CD4-positive, alpha-beta T cell treated with Interleukin-21 for 1 hour (primary cell): ENCODE data around the gene TMEM204.

Experiments
- DNase-seq: peaks from one replicate; pipeline ENCODE4 v3.0.0-alpha.2; 2020

The TMEM204 gene

DNA sequence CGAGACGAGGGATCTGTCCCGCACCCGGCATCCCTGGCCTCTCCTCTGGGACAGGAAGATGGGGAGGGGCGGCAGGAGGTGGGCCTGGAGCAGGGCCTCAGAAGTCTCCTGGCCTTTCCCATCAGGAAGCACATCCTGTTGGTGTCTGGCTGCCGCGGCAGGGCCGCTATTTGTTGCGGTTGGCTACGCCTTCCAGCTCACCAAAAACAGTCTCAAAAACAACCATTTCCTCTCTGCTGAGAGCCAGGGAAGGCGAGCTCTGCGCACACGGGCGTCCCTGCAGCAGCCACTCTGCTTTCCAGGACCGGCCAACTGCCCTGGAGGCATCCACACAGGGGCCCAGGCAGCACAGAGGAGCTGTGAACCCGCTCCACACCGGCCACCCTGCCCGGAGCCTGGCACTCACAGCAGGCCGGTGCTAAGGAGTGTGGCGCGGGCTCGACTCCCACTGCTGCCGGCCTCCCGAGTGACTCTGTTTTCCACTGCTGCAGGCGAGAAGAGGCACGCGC, at the start of gene TMEM204:
TSS of gene TMEM204 (plus strand) at position 224 of the 509 bp plus-strand sequence. CDS start 610 bp downstream, outside the sequence.
- DNase-seq: peak; percentile 56

DNA sequence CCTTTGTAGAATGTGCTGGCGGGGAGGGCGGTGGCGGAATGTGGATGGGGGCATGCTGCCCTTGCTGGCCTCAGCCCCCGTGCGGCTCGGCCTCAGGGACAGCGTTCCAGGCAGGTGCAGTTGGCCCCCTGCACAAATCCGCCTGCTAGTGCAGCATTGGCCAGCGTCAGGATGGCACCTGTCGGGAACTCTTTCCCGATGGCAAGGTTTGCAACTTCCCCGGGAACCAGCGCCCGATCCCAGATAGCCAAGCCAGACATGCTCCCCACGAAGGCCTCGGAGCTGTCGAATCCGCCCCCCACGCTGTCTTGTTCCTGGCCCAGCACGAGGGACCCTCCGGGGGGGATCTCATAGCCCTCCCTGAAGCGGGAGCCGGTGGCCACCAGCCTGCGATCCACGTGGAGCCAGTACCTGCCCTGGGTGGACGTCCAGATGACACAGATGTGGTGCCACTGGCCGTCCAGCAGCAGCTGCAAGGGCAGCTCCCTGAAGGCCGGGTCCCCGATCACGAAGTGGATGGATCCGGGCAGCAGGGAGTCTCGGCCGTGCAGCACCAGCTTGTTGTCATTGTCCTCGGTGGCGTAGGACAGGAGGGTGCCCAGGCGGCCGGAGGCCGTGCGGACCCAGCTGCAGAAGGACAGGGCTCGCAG, 47.5 kb upstream of the TMEM204 start:
- DNase-seq: no peak

DNA sequence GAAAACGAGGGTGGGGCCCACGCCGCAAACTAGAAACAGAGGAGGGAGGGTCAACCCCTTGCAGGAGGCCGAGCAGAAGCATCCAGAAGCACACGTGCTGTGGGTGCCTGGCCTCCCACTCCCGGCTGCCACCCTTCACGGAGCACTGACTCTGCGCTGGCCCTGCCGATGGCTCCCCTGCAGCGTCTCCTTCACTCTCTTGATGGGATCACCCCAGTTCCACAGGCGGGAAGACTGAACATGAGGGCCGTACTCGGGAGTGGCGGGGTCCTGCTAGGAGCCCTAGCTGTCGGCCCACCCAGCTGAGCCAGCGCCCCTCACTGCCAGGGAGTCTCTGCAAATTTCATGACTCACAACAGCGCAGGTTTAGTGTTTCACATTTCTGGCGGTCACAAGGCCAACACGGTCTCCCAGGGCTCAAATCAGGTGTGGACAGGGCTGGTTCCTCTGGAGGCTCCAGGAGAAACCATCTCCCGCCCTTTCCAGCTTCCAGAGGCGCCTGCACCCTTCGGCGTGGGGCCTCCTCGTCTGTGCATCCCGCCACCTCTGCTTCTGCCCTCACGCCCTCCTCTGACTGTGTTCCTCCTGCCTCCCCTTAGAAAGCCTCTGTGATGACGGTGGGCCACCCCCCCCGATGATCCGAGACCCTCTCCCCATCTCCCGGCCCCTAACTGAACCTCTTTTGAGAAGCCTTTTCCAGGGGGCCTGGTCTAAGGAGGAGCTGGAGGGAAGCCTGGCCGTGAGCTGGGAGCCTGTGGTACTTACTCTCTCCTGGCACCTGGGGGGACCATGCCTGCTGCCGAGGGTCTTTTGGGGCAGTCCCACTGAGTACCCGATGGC, 46.7 kb upstream of the TMEM204 start:
- no peak for DNase-seq

DNA sequence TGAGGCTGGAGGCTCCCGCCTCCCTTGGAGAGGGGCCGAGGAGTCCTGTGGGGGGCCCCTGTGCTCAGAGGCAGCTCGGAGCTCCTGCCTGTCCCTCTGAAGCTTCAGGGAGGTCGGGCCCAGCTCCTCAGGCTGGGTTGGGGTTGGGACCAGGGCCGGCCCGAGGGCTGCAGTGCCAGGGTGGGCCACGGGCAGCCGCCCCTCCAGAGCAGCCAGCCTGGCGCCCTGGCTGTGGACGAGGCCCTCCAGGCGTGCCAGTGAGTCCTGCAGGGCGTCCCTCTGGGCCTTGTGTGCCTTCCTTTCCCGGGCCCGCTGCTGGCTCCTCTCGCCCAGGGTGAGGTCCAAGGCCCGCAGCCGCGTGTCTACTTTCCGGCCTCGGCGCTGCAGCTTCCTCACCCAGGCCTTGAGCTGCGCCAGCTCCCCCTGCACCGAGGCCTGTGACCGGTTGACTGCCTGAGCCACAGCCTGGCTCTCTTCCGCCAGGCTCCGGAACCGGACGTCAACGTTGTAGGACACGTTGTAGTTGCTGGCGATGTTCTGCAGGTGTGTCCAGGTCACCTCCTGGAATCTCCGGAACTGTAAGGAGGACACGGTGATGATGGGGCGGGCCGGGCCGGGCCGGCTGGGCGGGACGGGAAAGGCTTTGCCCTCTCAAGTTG, 45.9 kb upstream of the TMEM204 start:
- DNase-seq: no peak

DNA sequence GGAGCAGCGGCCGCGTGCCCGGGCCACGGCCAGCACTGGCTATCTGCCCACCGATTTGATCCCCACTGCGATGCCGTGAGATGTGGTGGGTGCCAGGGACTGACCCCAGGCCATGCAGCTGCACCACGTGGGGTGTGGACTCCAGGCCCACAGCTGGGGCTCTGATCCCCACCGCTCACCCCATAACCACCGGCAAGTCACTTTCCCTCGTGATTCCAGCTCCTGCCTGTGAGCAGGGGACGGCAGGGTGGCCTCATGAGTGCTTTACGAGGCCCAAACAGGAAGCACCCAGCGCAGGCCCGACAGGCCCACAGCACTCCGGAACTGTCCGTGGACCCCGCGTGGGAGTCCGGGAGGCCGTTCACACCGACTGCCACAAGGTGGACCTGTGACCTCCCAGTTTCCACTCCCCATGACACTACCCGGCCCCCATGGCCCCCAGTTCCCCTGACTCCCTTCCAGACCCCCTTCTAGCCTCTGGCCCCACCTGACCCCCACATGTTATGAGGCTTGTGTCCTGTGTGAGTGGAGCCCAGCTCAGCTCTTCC, 45.3 kb upstream of the TMEM204 start:
- DNase-seq: no peak

DNA sequence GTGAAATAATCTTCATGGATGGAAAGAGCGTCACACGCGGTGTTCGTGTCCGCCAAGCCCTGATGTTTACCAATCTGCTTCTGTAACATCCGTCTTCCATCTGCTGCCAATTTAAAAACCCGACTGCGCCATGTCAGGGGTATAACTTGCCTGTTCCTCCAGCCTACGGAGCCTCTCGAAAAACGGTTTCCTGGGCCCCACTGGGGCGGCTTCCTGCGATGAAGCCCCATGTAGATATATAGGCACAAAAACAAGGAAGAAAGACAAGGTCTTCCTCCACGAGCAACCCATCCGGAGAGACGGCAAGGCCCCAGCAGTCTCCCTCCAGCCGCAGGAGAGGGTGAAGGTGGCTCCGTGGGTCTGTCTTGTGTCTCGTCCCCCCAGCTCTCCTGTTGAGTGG, 44.8 kb upstream of the TMEM204 start, which contains the start of gene PTX4:
TSS of gene PTX4 (minus strand) at position 326 of the 400 bp plus-strand sequence. CDS start at position 291, 35 bp downstream.
- no peak for DNase-seq

DNA sequence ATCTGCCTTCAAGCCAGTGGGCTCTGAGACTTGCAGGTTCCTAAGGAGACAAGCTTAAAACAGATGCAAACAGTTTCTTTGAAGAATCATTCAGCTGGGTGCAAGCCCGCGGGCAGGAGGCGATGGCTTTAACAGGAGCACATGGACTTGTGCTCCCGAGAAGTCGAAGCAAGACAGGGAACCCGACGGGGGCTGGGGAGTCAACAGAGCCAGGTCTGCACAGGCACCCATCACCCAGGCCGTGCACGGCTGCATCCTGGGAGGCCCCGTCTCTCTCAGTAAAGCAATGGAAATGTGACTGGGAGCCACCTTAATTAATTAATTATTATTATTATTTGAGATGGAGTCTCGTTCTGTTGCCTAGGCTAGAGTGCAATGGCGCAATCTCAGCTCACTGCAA, 44.4 kb upstream of the TMEM204 start:
- DNase-seq: no peak

DNA sequence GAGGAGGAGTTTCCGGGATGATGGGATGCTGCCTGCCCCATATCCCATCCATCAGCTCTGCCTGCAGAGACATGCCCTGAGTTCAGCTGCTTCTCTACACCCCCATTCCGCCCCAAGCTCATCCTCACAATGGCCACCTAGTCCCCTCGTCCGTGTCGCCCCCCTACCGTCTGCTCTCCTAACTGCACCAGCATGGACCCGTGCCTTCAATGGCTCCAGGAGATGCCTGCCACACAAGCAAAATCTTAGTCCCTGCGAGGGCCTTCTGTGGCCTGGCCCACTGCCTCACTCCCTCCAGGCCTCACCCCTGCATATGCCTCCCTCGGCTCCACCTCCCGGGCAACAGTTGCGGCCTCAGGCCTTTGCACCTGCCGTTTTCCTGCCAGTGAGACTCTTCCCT, 42.1 kb upstream of the TMEM204 start:
- DNase-seq: no peak

DNA sequence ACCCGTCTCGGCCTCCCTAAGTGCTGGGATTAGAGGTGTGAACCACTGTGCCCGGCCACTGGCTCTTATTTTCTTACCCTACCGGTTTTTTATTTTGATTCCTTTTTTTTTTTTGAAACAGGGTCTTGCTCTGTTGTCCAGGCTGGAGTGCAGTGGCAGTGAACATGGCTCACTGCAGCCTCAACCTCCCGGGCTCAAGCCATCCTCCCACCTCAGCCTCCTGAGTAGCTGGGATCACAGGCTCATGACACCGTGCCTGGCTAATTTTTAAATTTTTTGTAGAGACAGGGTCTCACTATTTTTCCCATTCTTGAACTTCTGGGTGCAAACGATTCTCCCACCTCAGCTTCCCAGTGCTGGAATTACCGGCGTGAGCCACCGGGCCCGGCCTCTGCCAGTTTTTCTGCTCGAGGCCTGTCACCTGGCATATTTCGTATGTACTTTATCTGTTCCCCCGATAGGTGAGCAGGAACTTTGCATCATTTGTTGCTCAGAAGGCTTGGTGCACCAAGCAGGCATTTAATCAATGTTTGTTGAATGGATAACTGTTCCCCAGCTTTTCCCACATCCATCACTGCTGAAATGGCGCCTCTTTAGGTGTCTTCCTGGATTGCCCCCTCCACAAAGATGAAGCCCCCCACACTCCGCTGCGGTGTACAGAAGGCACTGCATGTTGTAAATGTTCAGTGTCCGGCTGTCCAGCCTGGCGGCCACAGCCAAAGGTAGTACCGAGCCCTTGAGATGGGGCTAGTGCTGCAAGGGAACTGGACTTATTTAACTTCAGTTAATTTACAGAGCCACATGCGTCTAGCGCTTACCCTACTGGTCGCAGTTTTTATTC, 41.2 kb upstream of the TMEM204 start:
- DNase-seq: no peak

DNA sequence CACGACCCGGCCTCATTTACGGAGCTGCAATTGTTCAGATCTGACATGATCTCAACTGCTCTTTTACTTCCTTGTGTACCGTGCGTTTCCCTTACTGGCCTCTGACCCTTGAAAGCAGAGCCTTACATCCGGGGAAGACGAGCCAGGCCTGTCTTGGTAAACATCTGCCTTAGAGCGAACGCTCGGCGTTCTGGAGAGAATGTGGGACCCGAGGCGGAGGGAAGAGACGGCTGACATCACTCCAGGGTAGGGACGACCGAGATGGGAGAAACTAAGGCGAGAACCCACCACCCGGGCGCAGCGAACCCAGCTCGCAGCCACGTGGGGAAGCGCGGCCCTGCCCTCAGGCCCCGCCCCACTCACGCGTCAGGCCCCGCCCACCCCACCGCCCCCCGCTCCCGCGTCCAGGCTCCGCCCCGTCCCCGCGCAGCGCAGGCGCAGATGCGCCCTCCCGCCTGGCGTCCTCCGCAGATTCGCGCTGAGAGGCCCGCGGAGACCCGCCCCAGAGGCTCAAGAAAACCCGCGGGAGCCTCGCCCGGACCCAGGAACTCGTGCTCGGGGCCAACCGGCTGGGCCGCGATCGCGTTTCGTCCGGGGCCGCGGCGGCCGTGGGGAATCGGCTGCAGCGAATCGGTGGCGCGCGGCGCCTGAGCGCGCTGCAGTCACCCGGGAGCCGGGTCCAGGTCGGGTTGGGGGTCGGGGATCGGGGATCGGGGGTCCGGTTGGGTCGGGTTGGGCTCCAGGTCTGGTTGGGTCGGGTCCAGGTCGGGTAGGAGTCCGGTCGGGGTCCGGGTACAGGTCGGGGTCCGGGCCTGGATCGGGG, 40.3 kb upstream of the TMEM204 start, which contains the start of gene TELO2:
TSS of gene TELO2 (plus strand) at position 438 of the 823 bp plus-strand sequence. CDS start 922 bp downstream, outside the sequence.
- peak; percentile 90 for DNase-seq

DNA sequence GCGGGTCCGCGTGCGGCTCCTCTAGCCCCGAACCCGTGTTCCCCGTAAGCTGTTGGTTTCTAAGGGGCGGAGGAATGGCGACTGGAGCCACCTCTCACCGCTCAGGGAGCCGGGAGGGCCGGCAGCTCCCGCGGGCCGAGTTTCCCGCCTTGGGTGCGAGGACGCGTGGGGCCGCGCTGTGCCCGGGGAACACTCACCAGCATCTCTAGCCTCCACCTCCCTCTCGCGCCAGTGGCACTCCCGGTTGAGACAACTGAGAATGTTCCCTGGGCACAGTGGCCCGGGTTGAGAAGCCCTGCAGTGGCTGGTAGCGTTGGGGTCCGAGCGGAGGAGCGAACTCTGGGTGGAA, 39.7 kb upstream of the TMEM204 start:
- DNase-seq: no peak

DNA sequence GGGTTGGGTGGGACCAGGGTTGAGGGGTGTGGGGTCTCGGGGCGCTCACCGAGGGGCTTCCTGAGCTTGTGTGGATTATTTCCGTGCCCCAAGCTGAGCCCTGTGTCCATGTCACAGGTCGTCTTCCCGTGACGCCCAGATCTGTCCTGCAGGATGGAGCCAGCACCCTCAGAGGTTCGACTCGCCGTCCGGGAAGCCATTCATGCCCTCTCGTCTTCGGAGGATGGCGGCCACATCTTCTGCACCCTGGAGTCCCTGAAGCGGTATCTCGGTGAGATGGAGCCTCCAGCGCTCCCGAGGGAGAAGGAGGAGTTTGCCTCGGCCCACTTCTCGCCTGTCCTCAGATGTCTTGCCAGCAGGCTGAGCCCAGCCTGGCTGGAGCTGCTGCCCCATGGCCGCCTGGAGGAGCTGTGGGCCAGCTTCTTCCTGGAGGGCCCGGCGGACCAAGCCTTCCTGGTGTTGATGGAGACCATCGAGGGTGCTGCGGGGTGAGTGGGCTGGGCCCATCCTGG, 39.3 kb upstream of the TMEM204 start:
- no peak for DNase-seq

DNA sequence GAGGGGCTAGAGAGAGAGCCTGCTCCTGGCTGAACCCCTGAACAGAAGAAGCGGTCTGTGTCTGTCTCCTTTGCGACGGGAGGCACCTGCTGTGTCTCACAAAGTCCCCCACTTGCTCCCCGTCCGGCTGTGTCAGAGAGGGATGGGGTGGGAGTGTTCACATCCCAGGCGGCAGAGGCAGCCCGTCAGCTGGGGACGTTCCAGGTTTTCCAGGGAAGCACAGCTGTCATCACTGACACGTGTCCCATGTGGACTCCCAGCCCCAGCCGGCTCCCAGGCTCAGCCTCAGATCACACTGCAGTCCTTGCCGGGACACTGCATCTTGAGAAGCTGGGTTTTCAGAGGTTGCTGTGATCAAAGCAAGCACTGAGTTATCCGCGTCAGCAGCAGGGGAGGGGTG, 38.8 kb upstream of the TMEM204 start:
- no peak for DNase-seq

DNA sequence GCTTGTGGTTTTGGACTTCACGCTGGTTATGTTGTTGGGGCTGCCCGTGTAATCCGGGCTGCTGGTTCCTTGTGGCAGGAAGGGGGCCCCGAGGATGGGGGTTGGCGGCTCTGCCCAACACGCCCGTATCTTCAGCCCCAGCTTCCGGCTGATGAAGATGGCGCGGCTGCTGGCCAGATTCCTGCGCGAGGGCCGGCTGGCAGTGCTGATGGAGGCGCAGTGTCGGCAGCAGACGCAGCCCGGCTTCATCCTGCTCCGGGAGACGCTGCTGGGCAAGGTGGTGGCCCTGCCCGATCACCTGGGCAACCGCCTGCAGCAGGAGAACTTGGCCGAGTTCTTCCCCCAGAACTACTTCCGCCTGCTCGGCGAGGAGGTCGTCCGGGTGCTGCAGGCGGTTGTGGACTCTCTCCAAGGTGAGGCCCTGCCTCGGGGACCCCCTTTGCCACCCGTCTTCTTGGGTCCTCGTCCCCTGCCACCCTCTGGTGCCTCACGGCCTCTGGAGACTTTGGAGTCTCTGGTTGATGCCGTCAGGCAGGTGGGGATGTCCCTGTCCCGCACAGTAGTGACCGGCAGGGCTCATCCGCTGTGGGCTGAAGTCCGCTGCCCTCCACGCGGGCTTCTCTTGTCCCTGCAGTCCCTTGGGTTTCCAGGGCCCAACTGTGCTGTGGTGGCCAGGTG, 38.1 kb upstream of the TMEM204 start:
- no peak for DNase-seq

DNA sequence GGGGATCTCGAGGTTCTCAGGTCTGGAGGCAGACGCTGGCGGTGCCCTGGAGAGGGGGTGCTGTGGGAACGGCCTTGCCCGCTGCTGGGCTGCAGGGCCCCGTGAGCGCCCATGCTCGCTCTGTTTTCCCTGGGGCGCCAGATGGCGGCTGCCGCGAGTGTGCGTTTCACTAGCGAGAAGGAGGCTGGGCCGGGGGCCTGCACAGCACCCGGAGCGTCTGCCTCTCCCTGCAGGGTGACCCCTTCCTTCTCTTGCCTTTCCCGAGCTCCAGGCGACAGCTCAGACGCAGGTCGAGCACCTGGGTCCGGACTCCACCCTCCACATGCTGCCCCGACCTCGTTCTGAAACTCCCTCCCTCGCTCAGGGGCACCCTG, 37.6 kb upstream of the TMEM204 start:
- no peak for DNase-seq

DNA sequence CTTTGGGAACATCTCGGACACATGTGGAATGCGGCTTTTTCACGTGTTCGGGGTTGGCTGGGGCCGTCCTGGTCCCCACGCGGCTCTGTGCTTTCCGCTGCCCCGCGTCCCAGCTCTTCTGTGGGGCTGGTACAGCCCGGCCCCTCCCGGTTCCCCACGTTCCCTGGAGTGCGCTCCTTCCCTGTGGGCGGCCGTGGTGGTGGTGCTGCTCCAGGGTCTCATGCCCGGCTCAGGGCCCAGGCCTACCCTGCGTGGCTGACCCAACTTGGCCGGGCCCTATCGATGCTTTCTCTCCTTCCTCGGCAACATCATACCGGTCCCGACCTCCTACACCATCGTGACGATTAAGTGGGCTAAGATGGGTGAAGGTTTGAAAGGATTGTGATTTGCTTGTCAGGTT, 37.0 kb upstream of the TMEM204 start:
- DNase-seq: no peak

DNA sequence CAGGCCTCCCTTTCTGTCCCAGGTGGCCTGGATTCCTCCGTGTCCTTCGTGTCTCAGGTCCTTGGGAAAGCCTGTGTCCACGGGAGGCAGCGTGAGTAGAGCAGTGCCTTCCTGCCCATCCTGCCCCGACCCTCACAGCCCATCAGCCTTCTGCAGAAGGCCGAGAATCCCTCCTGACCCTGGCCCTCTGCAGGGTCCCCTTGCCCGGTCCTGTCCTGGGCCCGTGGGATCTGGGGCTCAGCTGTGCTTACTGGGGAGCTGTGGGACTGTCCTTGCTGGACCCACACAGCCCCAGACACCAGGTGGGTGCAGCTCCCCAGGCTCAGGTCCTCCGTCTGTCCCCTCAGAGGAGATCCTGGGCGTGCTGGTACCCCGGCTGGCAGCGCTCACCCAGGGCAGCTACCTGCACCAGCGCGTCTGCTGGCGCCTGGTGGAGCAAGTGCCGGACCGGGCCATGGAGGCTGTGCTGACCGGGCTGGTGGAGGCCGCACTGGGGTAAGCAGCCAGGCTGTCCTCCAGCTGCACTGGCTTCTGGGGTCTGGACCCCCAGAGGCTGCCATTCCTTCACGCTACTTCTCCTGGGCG, 36.4 kb upstream of the TMEM204 start:
- DNase-seq: no peak

DNA sequence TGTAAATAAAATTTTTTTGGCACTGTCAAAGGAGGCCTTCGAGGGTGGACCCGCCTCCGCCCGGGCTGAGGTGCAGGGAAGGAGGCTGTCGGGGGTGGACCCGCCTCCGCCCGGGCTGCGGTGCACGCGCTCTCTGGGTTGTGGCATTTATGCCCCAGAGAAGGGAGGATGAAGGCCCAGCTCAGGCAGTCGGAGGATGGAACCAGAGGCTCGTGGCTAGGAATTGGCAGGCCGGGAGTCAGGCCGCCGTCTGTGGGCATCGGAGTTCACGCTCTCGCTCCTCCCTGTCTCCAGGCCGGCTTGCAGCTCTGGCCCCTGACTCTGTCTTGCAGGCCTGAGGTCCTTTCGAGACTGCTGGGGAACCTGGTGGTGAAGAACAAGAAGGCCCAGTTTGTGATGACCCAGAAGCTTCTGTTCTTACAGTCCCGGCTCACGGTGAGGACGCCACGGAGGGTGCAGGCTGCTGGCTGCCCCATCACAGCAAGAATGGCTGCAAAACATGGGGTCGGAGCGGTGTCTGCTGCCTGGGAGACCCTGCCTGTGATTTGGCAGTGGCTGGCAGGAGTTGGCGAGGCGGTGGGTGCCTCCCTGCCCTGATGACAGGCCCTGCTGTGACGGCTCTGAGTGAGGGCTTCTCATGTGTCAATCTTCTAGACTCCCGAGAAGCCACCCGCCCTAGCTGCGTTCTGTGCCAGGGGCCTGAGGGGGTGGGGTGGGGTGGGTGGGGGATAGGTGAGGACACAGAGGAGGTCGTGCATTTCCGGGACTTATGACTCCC, 34.4 kb upstream of the TMEM204 start:
- no peak for DNase-seq

DNA sequence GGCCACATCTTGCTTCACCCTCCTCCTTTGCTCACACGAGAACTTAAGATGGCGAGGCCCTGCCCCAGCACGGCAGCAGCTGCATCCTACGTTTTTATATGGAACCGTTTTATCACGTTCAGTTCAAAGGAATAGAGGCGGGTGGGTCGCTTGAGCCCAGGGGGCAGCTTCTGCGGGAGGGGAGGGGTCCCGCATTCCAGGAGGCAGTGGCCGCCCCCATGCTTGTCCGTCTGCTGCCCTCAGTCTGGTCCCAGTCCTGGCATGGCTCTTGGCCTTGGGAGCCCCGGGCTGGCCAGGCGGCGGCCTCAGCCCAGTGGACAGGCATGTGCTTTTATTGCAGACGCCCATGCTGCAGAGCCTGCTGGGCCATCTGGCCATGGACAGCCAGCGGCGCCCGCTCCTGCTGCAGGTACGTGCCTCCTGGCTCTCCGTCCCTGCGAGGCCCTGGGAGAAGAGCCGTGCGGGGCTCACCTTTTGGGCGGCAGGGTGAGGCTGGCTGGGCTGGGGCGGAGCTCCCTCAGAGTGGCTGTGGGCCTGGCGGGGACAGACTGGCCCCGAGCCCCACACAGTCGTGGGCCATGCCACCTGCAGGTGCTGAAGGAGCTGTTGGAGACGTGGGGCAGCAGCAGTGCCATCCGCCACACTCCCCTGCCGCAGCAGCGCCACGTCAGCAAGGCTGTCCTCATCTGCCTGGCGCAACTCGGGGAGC, 33.6 kb upstream of the TMEM204 start:
- no peak for DNase-seq
